LHCN-M2 (cell line): ENCODE results near the gene PLAAT3. TPM values are rescaled to one million over a fixed set of nuclear protein-coding genes. Genes with fewer than 3 reads are reported as not detected.
"Not testable (repeated sequence)": the region's sequence is repeated elsewhere in the genome, so short reads cannot be mapped to it uniquely, and the experiment has no call there.

ENCODE experiments used
- DNase-seq: peaks from one replicate; pipeline ENCODE4 v3.0.0-alpha.2; 2012; ENCODE audit warnings: low read depth
- total RNA-seq: library from RNA; depleted of rRNA; stranded (reverse); fragments of >200 nt; gene quantifications from 2 replicates; pipeline ENCODE4 v1.2.3, GENCODE V29; 2014

PLAAT3 gene
- total RNA-seq, 1 experiment from 2014 or later, result 19.1 TPM

- no peak for DNase-seq
Observed at GRCh38 chr11:63569570-63569969, 44.7 kb downstream of the PLAAT3 start.

GRCh38 chr11:63567044-63567840 lies 47.0 kb downstream of the PLAAT3 start:
- DNase-seq, result peak; percentile 89

GRCh38 chr11:63564784-63565350 lies 49.4 kb downstream of the PLAAT3 start:
- no peak for DNase-seq

GRCh38 chr11:63564056-63564774 lies 50.0 kb downstream of the PLAAT3 start:
- no peak for DNase-seq

- DNase-seq, result no peak
Observed at GRCh38 chr11:63563201-63564055, 50.8 kb downstream of the PLAAT3 start, which contains the start of gene PLAAT2. Gene PLAAT2, minus strand, starts transcription at chr11:63563379. Its CDS starts 55 bp downstream, at chr11:63563324.

GRCh38 chr11:63560506-63561180 lies 53.6 kb downstream of the PLAAT3 start:
- peak; percentile 45 for DNase-seq

- DNase-seq, result no peak
Observed at GRCh38 chr11:63558459-63559157, 55.6 kb downstream of the PLAAT3 start.

- no peak for DNase-seq
Observed at GRCh38 chr11:63557570-63557969, 56.7 kb downstream of the PLAAT3 start.

- no peak for DNase-seq
Observed at GRCh38 chr11:63556404-63557013, 57.7 kb downstream of the PLAAT3 start.

GRCh38 chr11:63554877-63555223 lies 59.4 kb downstream of the PLAAT3 start:
- DNase-seq, result no peak

GRCh38 chr11:63553759-63554158 lies 60.5 kb downstream of the PLAAT3 start:
- DNase-seq, result peak; percentile 26

- no peak for DNase-seq
Observed at GRCh38 chr11:63552921-63553320, 61.3 kb downstream of the PLAAT3 start.

GRCh38 chr11:63551889-63552266 lies 62.4 kb downstream of the PLAAT3 start:
- no peak for DNase-seq

GRCh38 chr11:63551091-63551888 lies 62.9 kb downstream of the PLAAT3 start:
- peak; percentile 85 for DNase-seq

- DNase-seq, result not testable (repeated sequence)
Observed at GRCh38 chr11:63550156-63550700, 64.0 kb downstream of the PLAAT3 start.

GRCh38 chr11:63549411-63549810 lies 64.8 kb downstream of the PLAAT3 start:
- DNase-seq, result no peak

- DNase-seq, result no peak
Observed at GRCh38 chr11:63548178-63548577, 66.1 kb downstream of the PLAAT3 start.

GRCh38 chr11:63547061-63547460 lies 67.2 kb downstream of the PLAAT3 start:
- no peak for DNase-seq

GRCh38 chr11:63543711-63544110 lies 70.5 kb downstream of the PLAAT3 start:
- no peak for DNase-seq
